A549 (cell line): ENCODE results near the gene FTSJ1.

ENCODE experiments used
- EP300 ChIP-seq, 2 experiments: fragments of >200 bp; sonication (Bioruptor Twin); formaldehyde crosslinking; IDR thresholded peaks; 2 replicates in 1 of 2; 3 replicates in 1 of 2; pipeline ENCODE4 v1.6.1; 2016 to 2017
- JUNB ChIP-seq: fragments of >200 bp; sonication (Bioruptor Twin); formaldehyde crosslinking; IDR thresholded peaks from 2 replicates; pipeline ENCODE4 v1.6.1; 2016
- MYC ChIP-seq: IDR thresholded peaks from 2 replicates; pipeline ENCODE4 v1.6.1; 2012; ENCODE audit warnings: mild to moderate bottlenecking, inconsistent platforms, low read length, improper control_type of control experiment, borderline replicate concordance
- NFE2L2 ChIP-seq: fragments of 150-350 bp; conservative IDR thresholded peaks from 2 replicates; pipeline ENCODE4 v1.6.1; 2014; ENCODE audit warnings: low read length
- PHF8 ChIP-seq: fragments of 200-600 bp; sonication (generic); IDR thresholded peaks from 2 replicates; pipeline ENCODE4 v1.6.1; 2016; ENCODE audit warnings: low read depth, mild to moderate bottlenecking, antibody characterized with exemption, moderate library complexity, borderline replicate concordance
- POLR2A ChIP-seq: IDR thresholded peaks from 2 replicates; pipeline ENCODE4 v1.6.1; 2012; ENCODE audit warnings: mild to moderate bottlenecking, low read length
- REST ChIP-seq: fragments of 200-600 bp; sonication (generic); IDR thresholded peaks from 2 replicates; pipeline ENCODE4 v1.6.1; 2016; ENCODE audit warnings: antibody characterized with exemption, mild to moderate bottlenecking, moderate library complexity
- SMC3 ChIP-seq: fragments of >200 bp; sonication (Bioruptor Twin); formaldehyde crosslinking; IDR thresholded peaks from 3 replicates; pipeline ENCODE4 v1.6.1; 2018; ENCODE audit warnings: inconsistent platforms
- SREBF2 ChIP-seq: fragments of 450-650 bp; IDR thresholded peaks from 2 replicates; pipeline ENCODE4 v1.6.1; 2014; ENCODE audit warnings: mild to moderate bottlenecking, moderate library complexity
- TF ChIP-seq, protein P1 (sequence below): fragments of >200 bp; sonication (Bioruptor Twin); formaldehyde crosslinking; IDR thresholded peaks from 3 replicates; pipeline ENCODE4 v1.5.1; 2016

DNA sequence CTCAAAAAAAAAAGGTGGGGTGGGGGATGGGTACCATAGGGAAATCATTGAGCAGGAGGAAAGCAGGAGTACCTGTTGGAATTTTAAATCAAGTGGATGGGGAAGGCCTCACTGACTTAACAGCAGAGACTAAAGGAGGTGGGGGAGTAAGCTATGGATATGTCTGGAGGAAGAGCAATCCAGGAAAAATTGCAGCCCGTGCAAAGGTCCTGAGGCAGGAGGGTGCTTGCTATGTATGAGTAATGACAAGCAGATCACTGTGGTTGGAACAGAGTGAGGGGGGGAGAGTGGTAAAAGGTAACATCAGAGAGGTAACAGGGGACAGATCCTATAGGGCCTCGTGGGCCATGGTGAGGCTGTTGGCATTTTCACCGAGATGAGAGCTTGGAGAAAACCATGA, 4.1 kb downstream of the FTSJ1 start:
- TF ChIP-seq SMC3, result no peak
- no peak for TF ChIP-seq JUNB
- TF ChIP-seq REST, result no peak
- TF ChIP-seq NFE2L2, result no peak
- no peak for TF ChIP-seq EP300 (IDR thresholded peaks at IDR 0.05)
- TF ChIP-seq PHF8, result no peak
- no peak for TF ChIP-seq SREBF2
- TF ChIP-seq MYC, result no peak
- TF ChIP-seq, protein P1, sequence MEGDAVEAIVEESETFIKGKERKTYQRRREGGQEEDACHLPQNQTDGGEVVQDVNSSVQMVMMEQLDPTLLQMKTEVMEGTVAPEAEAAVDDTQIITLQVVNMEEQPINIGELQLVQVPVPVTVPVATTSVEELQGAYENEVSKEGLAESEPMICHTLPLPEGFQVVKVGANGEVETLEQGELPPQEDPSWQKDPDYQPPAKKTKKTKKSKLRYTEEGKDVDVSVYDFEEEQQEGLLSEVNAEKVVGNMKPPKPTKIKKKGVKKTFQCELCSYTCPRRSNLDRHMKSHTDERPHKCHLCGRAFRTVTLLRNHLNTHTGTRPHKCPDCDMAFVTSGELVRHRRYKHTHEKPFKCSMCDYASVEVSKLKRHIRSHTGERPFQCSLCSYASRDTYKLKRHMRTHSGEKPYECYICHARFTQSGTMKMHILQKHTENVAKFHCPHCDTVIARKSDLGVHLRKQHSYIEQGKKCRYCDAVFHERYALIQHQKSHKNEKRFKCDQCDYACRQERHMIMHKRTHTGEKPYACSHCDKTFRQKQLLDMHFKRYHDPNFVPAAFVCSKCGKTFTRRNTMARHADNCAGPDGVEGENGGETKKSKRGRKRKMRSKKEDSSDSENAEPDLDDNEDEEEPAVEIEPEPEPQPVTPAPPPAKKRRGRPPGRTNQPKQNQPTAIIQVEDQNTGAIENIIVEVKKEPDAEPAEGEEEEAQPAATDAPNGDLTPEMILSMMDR, result no peak
- no peak for TF ChIP-seq POLR2A
